GM19372 (cell line): ENCODE data around the gene FNDC3B.

Experiments used
- ATAC-seq: cut with Tn5 transposase; IDR thresholded peaks from one replicate; pipeline ENCODE4 v1.9.1; 2021; ENCODE audit warnings: mild to moderate bottlenecking, low read depth, moderate library complexity; ENCODE audit not compliant: unreplicated experiment

Gene FNDC3B

DNA sequence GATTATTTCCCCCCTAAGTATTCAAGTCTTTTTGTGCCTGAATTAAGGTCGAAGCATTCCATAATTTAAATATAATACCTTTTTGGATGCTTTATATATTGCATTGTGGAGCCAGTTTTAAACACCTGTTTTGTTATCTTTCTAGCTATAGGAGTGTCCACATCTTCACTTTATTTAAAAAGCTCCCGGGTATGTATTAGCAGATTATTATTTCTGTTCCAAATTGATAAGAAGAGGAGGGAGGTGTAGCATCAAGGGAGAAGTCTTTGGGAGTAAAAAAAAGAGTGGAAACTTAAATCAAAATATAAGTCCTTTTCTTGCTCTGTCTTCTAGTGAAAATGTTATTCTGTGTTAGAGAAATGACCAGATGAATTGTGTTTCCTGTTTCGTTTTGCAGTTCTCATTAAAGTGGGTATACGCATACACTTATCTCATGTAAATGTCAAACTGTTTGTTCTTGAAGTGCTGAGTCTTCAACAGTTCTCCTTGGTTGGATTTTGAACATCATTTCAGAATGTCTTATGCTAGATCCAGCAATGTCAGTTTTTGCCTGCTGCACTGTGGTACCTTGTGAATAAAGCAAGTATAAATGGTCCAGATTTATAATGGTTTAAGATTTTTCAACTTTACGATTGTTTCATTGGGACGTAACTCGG, 105.8 kb downstream of the FNDC3B start:
- no peak for ATAC-seq

DNA sequence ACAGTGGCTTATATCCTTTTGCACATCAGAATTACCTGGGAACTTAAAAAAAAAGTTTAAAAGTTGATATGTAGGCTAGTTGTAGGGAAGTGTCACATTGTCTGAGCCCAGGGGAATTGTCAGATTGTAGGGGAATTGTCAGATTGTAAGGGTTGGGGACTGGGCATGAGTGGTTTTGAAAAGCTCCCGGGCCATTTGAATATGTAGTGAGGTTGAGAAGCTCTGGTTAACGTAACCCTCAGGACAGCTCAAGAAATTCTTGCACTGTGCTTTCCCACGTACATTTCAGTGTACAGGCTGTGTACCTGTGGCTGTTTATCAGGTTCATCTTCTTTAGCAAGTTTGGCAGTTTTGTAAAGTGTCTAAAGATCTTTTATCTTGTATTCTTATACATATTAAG, 107.0 kb downstream of the FNDC3B start:
- no peak for ATAC-seq

DNA sequence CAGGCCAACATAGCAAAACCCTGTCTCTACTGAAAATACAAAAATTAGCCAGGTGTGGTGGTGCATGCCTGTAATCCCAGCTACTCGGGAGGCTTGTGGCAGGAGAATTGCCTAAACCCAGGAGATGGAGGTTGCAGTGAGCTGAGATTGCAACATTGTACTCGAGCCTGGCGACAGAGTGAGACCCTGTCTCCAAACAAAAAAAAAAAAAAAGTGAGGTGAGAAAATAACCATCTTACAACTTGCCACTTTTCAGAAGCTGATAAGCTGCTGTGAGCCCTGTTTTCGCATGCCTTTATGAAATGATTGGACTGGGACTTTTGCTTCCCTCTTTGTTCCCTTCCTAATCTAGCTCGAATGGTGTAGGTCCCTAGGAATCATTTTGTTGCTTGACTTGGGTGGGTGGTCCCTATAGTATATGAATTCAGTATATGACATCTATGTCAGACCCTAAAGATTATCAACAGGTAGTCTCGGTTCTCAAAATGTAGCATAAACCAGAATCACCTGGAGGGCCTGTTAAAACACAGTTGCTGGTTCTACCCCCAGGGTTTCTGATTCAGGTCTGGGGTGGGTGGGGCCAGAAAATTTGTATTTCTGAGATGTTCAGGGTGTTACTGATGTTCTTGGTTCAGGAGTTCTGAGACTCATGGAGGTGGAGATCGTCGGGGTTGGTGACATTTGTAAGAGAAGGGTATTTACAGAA, 107.9 kb downstream of the FNDC3B start:
- no peak for ATAC-seq

DNA sequence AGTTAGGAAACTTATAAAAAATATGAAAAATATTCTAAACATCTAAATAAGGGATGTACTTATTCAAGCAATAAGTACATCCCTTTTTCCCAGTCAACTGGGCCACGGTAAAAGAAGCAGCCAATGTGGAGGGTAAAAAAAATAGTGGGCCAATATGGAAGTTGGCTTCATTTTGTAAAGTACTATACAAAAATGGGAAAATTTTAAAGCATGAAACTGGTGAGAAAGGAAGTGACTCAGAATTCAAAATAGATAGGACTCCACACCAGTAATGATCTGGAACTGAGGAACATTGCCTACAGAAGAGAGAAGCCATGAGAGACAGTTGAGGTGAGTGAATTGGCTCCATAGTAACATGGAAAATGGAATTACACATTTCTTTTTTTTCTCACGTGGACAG, 108.9 kb downstream of the FNDC3B start:
- no peak for ATAC-seq

DNA sequence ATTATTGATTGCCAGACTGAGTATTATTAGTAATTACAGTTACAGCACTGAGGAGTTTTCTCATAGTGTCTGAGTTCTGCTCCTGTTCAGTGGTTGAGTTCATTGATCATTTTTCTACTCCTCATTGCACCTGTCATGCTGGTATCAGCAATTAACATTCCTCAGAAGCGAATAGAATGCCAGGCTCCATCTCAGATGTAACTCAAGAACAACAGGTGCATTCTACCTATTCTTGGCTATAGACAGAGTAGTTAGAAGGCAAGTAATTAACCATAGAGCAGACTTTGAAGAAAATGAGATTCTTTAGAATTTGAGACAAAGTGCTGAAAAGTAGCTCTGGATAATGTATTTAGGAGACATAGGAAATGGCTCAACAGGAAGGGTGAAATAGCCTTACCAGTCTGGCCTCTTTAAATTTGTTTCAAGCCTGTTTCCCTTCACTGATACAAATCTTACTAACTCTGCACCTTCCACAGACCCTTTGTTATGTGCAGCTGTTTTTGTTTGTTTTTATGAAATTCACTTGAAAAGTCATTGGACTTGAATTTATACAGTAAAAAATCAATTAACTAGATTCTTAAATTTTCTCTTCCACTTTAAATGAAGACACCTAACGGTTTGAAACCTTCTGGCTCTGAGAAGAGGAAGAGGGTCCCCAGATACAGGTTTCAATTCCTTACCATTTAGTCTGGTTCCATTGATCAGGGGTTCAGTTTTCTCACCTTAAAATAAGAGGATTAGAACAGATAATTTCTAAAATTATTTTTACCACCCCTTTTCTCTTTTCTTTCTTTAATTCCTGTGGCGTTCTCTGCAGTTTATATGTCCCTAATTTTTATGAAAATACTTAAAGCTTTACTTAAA, 109.6 kb downstream of the FNDC3B start:
- ATAC-seq: no peak

DNA sequence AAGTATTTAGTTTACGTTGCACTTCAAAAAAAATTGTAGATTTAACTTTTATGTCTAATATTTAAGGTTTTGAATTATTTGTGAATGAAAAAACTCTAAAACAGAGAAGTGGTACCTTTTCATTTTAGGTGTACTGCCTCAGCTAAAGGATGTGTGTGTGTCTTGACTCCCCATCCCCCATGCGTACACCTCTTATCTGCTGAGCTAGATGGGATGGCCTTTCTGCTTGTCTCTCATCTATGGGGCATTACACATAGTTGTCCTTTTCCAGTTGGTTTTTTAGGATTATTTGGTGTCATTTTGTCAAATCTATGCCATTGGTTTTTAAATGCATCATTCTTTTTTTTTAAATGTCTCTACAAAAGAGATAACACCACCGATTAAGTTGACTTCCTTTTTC, 110.9 kb downstream of the FNDC3B start:
- no peak for ATAC-seq

DNA sequence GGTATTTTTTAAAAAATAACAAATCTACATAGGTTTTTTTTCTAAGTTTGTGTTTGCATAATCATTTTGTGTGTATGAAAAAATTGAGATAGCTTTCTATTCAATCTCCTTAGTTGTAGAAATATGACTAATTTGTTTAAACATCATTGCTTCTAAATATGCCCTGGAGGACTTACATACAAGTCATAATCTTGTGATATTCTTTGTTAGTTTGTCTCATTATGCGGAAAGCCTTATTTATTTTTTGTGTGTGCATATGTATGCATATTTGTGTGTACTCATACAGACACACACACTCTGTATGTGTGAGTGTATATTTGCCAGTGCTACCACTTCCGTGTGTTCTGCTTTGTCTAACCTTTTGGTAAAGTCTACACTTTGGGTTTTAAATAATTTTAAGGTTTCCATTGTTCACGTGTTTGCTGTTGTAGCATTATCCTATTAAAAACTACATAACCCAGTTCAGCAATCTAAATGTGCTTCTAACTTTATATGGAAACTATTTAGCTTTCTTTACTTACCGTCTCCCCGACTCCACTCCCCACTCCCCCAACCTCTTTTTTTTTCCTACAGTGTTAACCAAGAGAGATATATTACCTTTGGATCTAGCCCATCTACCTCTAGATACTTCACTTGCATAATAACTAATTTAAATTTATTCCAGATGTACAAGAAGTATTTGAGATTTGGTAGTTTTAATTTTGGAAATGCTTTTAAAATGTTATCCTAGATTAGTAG, 111.7 kb downstream of the FNDC3B start:
- no peak for ATAC-seq

DNA sequence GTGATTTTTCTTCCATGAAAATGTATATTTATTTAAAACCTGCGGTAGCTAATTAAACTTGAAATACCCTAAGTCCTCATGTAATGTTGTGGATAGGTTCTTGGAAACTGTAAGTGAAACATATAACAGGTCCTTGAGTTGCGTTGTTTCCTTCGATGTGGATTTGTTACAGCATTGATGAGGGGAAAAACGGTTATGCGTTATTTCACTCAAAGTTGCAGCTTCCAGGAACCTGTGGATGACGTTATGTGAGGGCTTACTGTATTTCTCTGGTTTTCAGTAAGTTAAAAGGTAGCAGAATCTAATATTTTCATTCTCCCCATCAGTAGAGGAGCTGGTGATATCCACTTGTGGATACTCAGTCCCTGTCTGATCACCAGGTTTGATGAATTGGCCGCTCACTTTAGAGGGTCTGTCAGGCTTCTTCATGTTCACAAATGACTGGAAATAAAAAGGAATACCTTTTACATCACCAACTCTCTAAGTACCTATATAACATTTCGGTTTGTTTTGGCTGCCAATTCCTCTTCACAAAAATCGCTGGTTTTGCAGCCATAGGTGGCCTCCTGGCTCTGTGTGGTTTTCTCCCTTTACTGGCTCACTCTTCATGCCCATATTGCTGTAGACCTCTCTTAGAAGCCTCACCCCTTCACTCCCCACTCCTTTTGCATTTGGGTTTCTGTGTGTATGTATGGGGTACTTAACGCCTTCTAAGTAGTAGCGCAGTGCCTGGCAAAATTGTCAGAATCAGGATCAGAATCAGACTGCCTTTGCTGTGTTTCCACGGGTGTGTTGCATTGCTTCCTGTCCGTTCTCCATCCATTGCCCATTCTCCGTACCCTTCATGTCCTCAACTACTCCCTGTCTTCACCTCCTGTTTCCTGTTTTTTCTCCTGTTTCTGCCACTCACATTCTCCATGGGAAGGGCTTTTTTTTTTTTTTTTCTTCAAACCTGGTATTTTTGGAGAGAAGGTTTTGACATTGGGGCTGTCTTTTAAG, 112.6 kb downstream of the FNDC3B start:
- no peak for ATAC-seq

DNA sequence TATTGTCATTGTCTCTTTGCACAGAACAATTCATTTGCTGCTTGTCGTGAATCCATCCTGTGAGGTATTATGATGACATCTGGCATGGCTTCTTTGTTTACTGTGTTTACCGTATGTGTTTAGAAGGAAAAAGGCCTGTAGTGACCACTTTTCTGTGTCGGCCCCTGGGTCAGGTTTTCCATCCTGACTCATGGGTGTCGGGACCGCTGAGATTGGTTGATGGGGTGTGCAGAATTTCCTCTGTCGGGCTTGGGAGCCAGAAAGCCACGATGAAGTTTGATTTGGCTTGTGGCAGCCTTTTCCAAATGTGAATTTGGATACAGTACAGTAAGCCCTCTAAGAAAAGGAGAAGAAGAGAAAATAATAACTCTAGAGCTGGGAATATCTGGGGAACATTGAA, 113.5 kb downstream of the FNDC3B start:
- ATAC-seq: no peak

DNA sequence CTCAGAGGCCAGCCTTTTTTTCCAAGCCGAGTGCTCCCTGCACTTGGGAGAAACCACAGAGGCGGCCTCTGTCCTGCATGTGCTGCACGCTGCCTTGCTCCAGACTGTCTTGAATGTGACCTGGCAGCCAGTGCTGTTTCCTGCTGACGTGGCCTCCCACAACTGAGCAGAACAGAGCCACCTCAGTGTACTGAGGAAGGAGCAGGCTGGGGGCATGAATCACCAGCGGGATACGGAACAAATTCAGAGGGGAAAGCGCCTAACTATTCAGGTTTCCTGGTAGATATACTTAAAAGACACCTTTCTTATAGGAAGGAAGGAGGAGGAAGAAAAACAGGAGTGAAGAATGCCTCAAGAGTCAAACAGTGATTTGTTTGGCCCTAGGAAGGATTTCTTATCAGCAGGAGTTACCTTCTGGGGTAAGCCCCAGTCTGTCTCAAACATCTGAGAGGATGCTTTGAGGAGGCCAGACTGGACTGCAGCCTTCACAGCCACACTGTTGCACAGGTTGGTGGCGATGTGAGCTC, 114.0 kb downstream of the FNDC3B start:
- peak; percentile 47 for ATAC-seq

DNA sequence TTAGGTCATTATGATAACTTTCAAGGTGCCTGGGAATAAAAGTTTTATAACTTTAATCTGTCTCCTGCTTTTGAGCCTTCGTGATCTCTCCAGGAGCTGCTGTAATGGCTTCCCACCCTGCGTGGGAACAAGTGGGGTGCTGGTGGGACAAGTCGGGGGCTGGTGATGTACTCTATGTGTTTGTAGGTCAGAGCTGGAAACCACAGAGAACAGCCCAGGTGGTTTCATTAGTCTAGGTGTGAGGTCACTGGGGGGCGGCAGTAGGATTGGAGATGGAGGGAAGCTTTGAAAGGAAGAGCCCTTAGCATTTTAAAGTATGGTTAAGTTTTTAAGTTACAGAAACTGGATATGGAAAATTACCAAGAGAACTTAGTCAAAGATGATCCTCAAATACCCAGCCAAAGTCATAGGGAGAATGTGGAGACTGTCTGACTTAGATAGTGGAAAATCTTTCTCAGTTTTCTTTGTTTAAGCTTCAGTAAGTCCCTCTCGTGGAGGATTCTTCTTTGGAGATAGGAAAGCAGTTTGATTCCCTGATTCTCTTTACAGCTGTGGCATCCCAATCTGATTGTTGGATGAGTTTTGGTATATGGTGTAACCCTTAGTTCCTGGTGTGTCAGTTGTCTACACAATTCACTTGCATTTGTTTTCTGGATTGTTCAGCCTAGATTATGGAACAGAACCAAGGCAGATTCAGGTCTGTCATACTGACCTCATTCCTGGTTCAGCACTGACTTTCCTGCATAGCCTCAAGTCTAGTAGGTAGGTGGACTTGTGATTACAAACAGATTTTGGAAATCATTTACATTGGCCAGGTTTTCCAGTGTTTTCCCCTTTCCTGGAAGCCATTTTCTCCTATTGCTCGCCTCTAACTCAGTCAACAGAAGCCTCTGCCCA, 115.6 kb downstream of the FNDC3B start:
- peak; percentile 61 for ATAC-seq

DNA sequence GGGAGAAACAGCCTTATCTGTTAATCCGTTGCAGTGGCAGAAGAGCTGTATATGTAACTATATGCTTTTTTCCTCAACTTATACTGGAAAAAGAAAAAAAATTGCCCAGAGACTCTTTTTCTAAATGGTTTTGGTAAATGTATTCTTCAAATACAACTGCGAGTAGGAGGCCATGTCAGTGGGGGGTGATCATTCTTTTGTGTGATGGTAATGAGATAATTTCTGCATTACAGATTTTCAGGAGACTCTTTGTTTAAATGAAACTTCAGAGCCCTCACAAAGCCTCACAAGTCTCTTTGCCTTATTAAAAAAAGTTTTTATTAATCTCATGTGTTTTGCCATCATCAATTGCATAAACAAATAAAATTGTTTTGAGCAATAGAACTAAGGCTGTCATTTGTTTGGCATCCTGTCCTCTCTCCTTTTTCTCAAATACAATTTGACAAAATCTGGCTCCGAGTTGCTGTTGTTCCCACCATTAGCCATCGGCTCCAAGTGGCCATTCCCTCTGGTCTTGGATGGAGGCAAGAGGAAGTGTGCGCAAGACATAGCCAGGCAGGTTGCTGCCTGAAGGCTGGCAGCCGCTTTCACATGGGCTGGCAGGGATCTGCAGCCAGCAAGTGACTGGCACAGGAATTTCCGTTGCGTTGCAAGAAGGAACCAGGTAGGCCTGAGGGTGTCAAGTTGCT, 116.7 kb downstream of the FNDC3B start:
- no peak for ATAC-seq

DNA sequence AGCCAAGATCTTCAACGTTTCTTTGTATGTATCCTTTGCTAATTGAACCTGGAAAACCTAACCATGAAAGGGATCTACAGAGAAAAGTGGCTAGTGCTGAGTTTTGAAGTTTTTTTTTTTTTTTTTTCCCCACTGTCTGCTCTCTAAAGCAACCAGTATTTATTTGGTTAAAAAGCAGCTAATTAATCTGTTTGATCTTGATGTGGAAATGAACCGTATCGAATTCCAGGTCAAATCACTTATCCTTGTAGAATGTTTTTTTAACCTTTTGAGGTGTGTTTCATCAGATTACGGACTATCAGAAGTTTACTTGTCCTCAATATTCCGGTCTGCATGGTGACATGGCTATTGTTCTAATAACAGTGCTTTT, 117.2 kb downstream of the FNDC3B start:
- no peak for ATAC-seq

DNA sequence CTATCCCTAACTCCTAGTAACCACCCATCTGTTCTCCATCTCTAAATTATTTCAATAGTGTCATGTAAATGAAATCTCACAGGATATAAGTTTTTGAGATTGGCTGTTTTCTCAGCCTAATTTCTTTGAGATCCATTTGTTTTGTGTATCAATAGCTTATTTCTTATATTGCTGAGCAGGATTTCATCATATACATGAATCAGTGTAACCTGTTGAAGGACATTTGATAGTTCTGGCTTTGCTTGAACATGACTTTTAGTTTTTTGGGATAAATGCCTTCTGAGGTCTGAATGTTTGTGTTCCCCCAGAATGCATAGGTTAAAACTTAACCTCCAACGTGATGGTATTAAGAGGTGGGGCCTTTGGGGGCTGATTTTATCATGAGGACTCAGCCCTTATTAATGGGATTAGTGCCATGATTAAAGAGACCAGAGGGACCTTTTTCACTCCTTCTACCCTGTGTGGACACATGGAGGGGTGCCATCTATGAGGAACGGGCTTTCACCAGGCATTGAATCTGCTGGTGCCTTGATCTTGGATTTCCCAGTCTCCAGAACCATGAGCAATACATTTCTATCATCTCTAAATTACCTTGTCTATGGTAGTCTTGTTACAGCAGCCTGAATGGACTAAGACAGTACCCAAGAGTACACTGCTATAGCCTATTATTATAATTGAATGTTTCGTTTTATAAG, 118.3 kb downstream of the FNDC3B start:
- no peak for ATAC-seq

DNA sequence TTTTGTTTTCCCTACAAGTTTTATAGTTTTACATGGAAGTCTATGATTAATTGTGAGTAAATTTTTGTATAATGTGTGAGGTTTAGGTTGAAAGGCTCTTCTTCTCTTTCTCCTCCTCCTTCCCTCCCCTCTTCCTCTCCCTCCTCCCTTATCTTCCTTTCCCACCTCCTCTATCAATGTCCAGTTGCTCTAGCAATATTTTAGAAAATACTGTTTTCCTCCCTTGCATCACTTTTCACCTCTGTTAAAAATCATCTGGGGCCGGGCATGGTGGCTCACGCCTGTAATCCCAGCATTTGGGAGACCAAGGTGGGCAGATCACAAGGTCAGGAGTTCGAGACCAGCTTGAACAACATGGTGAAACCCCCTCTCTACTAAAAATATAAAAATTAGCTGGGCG, 119.4 kb downstream of the FNDC3B start:
- no peak for ATAC-seq

DNA sequence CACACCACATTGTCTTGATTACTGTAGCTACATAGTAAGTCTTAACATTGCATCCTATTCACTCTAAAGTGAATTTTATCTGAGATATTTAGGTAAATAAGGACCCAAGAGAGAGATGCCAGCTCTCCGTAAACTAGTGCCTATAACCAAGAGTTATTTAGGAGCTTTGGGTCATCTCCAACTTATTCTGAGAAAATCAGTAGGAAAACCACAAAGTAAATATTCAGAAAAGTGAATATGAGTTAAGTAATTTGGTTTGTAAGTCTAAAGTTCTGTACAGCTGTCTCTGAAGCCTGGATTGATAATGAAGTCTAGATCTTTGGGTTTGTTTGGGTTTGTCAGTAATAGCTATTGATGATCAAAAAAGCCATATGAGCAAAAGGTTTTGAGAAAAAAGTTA, 120.0 kb downstream of the FNDC3B start:
- no peak for ATAC-seq

DNA sequence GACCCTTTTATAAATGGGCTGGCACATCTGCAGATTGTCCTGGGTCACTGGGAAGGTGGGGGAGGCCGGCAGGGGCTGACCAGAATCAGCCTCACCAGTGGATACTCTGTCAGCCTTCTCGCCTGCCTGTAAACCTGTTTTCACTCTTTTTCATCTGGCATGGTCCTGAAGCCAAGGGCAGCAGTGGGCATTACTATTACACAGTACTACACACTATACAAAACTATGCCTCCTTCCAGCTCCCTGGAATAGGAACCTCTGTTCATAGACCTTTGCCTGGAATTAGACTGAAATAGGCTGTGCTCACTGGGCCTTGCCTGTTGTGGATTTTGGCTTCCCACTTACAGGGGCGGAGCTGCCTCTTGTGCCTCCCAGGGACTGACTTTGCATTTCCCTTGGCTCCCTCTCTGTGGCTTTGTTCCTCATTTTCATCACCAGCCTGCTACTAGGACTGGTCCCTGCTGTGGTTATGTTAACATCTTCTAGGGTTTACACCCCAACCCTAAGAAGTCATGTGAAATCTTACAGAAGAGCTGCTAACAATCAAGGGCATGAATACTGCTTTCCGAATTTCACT, 120.7 kb downstream of the FNDC3B start:
- ATAC-seq: no peak
